Skeletal muscle cell (primary cell): Measurements from ENCODE around the gene SEMA6B.

ENCODE experiments used
- DNase-seq: peaks from one replicate; pipeline ENCODE4 v3.0.0-alpha.2; 2010; ENCODE audit warnings: low read depth
- H3K4me3 ChIP-seq: 2 replicates; pipeline ENCODE4 v1.5.1; 2011; ENCODE audit warnings: low read depth, mild to moderate bottlenecking, control low read depth, low read length, moderate library complexity

The SEMA6B gene

GRCh38 chr19:4502282-4503131 is 57.0 kb downstream of the SEMA6B start:
- no peak for DNase-seq

GRCh38 chr19:4501691-4502090 is 57.8 kb downstream of the SEMA6B start:
- H3K4me3 ChIP-seq = no peak overlapping the region
- DNase-seq = no peak

More at GRCh38 chr19:4502282-4503131, 57.0 kb downstream of the SEMA6B start:
- H3K4me3 ChIP-seq = no peak overlapping the region

GRCh38 chr19:4500841-4501591 is 58.5 kb downstream of the SEMA6B start:
- H3K4me3 ChIP-seq = no peak overlapping the region
- DNase-seq = no peak

GRCh38 chr19:4499855-4500254 is 59.6 kb downstream of the SEMA6B start:
- DNase-seq = no peak
- no peak overlapping the region for H3K4me3 ChIP-seq

GRCh38 chr19:4499318-4499717 is 60.2 kb downstream of the SEMA6B start:
- H3K4me3 ChIP-seq = no peak overlapping the region
- no peak for DNase-seq

GRCh38 chr19:4498694-4499093 is 60.8 kb downstream of the SEMA6B start:
- DNase-seq = no peak
- no peak overlapping the region for H3K4me3 ChIP-seq

GRCh38 chr19:4497770-4498389 is 61.6 kb downstream of the SEMA6B start:
- H3K4me3 ChIP-seq = no peak overlapping the region
- DNase-seq = no peak

- no peak overlapping the region for H3K4me3 ChIP-seq
- no peak for DNase-seq
These were observed 63.2 kb downstream of the SEMA6B start for GRCh38 chr19:4496304-4496703.

GRCh38 chr19:4495471-4495870 is 64.0 kb downstream of the SEMA6B start:
- no peak overlapping the region for H3K4me3 ChIP-seq
- no peak for DNase-seq

GRCh38 chr19:4494691-4495064 is 64.8 kb downstream of the SEMA6B start:
- no peak for DNase-seq
- no peak overlapping the region for H3K4me3 ChIP-seq

GRCh38 chr19:4493929-4494690 is 65.4 kb downstream of the SEMA6B start:
- no peak for DNase-seq
- H3K4me3 ChIP-seq = no peak overlapping the region

GRCh38 chr19:4493104-4493928 is 66.2 kb downstream of the SEMA6B start:
- H3K4me3 ChIP-seq = no peak overlapping the region
- no peak for DNase-seq
